ENCODE data around the gene CCBE1.

CCBE1 gene

DNA sequence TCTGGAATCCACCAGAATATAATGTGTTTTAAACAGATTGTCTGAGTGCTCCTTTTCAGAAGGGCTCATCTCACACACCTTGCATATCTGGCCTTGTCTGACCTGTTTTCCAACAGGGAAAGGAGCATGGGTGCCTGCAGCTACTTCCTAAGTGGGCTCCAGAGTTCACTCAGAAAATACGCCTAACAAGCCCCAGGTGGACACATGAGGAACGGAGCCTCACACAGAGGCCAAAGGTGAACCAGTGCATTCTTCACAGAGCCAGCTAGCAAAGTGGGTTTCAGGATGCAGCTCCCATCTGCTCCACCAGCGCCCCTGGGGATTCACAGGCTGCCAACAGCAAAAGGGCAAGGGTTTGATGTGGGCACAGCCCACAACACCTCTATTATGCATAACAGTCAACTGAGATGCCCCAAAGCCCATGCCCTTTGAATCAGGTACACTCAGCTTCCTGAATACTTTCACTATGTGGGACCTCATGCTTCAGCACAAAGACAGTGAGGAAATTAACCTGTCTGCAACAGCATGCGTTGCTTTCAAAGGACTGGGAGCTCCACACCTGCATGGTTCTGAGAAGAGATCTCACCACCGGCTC lies 86.6 kb downstream of the CCBE1 start:
- DNase-seq = no peak

DNA sequence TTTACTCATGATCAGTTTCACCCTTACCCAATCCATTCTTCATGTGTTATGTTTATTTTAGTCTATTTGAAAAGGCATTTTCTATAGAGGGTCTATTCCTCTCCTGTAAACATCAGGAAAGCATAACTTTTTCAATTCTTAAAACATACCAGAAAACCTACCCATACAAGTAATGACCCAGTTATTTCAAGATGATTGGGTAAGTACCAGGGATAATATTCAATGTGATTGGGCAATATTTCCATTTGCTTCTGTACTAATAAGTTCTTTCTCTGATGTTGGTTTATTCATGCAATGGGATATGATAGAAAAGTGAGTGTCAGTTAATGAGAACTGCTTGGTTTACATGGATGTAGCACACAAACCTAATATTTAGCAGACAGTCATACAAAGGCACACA lies 87.6 kb downstream of the CCBE1 start:
- DNase-seq = no peak

DNA sequence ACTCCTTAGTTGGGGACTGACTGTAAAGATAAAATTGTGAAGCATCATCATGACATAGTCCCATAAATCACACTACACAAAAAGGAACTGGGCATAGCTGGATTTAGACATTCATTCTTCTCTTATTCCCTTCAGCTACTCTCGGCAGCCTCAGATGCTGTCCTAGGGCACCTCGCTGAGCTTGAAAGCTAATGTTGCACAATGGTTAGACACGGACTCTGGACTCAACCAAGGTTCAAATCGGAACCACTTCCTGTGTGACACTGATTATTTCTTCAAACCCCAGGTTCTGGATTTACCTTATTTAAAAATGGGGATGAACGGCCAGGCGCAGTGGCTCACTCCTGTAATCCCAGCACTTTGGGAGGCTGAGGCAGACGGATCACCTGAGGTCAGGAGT lies 89.8 kb downstream of the CCBE1 start:
- DNase-seq = no peak

DNA sequence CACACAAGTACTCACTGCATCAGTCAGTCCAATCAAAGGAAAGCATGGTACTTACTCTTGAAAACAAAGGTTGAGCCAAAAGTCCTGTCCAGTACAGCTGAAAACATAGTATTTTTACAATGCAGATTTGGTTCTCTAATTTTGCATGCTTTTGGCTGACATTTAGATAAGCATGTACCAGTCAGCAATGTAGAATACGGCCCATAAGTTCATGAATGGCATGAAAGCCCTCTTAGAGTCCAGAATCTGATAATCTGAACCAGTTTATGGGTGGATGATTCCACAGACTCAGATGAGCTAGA lies 90.2 kb downstream of the CCBE1 start:
- no peak for DNase-seq

DNA sequence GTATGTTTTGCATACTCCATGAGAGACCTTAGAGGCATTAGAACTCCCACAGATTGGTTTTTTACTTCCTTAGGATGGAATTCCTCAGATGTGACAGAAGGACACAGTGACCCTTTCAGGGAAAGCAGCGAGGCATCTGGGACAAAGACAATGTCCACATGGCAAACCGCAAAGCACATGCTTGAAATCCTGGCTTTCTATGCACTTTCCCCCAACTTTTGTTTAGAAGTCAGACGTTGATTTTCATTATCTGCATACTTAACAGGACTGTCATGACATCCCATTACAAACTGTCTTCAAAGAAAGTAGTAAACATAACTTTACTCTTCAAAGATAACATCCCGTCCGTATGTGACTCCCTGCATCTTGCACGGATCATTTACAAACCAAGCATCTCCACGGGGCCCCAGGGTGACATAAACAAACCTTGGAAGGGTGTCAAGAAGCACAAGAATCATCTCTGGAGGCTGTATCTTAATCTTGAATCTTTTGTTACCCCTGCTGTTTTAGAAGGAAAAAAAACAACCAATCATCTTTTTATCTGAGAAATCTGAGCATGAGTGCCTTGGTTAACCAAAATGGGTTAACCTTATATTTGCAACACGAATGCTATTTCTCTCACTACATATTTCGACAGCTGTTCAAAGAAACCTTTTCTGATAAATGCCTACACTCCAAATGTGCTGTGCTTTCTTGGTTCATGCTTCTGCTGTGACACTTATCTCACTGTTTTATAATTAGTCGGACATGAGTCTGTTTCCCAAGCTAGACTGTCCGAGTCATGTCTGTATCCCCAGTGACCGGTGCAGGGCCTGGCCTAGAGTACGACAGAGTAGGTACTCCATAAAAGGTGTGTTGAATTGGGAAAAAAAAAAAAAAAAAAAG lies 90.8 kb downstream of the CCBE1 start:
- no peak for DNase-seq

DNA sequence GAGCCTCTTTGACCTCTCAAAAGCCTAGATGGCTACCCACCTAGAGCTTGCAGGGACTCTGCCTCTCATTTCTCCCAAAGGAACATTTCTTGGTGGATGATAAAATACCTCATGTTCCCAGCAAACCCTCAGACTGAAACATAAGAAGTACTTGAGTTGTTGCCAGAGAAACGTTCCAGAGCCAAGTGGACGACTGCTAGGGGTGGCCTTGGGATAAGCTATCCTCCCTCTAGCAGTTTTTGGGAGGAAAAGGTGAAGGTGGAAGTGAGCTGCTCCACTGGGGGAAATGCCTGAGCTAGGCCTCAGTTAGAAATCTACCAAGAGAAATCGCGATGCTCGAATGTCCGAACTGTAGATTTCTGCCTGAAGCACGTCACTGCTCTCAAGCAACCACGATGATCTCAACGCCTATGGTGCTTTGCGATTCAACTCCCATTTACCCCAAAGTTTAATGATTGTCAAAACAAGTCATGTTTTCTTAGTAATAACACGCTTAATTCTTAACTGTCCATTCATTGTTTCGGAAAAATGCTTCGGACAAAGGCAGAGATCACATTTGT lies 91.5 kb downstream of the CCBE1 start:
- DNase-seq = no peak

DNA sequence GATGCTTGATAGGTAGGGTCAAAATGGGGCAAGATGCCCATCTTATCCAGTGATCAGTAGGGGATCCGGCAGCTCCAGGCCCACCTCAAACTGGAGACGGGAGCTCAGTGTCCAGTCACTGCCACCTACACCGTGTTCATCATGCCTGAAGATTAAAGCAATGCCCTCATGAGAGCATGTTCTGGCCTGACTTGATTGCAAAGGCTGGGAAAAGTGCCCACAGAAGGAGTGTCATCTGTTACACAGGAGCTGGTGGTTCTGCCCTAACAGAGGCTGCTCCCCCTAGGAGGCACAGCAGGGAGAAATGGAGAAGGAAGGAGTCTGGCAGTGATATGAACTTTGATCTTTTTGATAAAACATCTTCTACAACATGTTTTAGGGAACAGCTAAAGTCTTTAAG lies 92.3 kb downstream of the CCBE1 start:
- DNase-seq = no peak

DNA sequence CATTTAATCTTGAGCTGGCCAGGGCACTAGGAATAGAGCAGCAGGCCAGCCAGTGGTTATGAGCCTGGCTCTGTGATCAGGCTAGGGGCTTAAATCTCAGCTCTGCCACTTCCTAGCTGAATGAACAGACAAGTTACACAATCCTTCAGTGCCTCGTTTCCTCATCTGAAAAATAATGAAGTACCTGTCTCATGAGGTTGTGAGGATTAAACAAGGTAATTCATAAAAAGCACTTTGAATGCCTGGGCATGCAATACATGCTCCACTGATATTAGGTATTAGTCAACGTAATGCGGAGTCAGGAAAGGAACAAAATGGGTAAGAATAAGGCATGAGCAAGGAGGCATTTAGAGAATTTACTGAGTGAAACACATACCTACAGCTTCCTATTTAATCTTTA lies 100.2 kb downstream of the CCBE1 start:
- no peak for DNase-seq

DNA sequence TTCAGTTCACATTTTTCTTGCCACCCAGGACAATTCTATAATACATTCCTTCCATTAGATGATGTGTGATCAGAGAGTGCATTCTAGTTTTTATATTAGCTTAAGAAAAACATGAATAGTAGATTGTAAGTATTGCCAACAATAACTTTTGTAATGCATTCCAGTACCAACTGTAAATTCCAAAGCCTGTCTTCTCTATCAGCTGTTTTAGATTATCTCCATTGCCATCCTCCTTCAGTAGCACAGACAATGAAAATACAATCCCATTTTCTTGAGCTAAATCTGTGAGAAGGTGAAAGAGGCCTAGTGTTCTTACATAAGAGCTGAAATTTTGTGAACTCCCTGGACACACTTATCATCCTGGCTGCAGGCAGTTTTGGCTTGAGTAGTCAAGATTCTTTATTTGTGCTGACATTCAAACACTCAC lies 103.9 kb downstream of the CCBE1 start:
- DNase-seq = no peak

DNA sequence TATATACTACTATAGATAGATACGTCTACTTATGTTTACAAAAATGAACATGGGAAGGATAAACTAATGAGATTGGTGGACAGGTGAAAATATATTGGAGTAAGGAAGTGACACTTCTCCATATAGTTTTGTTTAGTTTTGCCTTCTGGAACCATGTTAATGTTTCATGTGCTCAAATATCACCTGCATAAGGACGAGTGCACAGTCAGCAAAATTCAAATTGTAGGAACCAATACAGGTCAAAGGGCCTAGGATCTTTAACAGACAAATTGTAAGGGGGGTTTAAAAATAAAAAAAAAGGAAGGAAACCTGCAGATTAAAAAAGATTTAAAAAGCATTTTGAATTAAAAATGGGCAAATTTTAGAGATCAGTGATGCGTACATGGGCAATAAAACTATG lies 104.6 kb downstream of the CCBE1 start:
- no peak for DNase-seq

DNA sequence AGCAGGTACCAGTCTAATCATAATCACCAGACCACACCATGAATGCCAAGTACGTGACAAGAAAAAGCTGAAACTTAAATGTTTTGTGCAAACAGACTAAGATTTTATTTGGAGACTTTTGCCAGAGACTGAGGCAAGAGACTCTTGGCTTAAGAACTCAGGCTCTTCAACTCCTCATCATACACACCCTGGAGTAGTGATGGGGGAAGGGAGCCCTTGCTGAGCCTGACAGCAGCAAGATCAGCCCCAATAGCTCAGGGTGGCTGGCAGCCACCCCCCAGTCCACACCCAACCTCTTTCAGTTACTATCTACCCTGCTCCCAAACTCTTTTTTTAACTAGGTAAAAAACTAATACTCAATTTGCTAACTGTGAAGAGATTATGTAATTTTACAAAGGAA lies 114.8 kb downstream of the CCBE1 start:
- no peak for DNase-seq

DNA sequence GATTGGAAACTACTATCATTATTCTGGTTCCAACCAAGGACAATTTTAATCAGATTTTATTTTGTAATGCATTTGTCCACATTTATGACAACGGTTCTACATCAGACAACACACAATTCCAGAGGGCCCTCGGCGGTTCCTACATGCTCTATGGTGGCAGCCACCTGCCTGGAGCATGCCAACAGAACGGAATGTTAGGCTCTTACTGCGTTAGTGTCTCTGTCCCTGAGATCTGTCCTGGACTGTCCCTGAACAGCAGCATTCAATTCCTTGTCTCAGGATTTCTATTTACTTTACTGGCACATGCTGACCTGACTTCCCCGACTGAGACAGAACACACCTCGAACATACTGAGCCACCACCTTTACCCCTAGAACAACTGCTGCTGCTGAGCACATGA lies 117.7 kb downstream of the CCBE1 start:
- no peak for DNase-seq

DNA sequence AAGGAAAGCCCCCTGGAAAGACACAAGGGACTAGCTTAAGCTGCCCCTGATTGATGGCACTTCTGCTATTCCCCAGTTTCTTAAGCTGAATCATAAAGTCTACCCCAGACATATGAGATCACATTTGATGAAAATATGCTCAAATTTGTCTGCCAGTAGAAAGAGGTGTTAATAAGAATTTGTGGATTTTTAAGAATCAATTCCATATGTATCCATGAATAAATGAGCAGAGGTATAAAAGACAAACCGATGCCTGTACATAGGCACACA lies 119.9 kb downstream of the CCBE1 start:
- no peak for DNase-seq

DNA sequence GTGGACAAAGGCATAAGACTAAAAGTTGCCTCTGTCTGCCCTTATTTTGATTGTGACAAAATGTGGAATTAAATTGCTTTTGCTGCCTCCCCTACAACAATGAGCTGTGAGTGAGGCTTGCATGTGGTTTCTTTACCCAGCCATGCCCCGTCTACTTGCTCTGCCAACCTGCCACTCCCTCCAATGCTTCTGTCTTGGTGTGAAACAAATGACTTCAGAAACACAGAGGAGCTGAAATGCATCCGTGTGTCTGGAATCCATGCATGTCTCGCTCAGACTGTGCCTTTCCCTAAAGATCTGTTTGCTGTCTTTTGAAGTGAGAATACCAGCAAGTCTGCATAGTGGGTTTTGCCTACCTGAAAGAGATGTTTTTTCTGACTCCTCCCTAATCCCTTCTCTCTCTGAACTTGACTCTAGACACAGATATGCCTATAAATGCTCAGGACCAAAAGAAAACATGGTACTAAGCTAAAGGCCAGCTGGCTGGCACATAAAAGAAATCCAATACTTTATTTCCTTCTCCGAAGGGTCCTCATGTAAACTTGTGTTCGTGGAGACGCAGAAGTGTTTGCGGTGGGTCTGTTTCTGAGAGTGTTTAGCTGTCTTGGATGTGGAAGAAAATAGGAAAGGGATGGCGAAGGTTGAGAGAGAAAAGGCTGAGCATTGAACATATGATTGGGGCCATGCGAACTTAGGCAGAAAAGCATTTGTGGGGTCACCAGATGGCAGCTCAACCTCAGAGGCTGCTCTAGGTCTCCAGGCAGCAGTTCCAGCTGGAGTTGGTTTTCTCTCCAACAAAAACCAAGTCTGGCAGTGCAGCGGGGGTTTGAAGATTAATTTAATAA lies 120.5 kb downstream of the CCBE1 start:
- no peak for DNase-seq

DNA sequence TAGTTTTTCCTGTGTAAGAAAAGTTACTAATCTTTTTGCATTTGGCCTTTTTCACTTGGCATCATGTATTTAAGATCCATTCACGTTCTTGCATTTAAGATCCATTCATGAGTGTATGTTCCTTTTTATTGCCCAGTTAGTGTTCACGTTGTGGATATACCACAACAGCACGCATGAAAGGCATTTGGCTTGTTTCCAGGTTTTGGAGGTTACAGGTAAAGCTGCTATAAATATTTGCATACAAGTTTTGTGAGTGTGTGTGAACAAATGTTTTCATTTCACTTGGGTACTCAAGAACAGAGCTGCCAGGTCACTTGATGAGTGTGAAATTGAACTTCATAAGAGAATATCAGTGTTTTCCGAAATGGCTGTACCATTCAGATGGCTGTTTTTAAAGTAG lies 121.2 kb downstream of the CCBE1 start:
- no peak for DNase-seq

DNA sequence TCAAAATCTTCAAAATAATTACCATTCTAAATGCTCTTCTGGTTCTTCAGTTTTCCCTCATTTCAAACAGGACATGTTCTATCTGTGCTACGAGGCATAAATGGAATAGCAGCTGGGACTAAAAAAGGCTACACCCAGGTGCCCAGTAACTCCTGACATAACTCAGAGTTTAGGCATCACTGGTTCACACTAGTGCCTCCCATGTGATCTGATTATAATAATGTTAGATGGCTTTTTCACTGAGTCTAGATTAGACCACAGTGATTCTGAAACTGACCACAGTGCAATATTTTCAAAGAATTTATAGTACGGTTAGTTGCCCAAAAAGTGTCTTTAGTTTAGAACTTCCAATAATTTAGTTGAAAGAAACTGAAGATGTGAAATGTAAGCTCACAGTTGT lies 123.3 kb downstream of the CCBE1 start:
- DNase-seq = no peak

DNA sequence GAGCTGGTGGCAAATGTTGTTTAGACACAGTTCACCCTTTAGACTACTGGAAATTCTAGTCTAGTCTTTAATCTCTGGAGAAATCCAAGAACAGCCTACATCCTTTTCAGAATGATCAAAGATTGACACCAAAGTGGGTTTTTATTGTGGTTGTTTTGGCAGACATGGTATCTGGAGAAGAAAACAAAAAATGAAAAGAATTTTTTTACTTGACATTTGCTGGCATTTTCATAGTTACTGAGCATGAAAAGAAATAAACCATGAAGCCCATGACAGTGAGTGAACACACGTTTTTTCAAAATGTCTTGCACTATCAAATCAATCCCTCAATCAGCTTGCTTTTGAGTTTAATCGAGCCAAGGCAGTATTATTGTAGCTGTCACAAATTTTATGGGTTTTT lies 125.3 kb downstream of the CCBE1 start:
- no peak for DNase-seq

DNA sequence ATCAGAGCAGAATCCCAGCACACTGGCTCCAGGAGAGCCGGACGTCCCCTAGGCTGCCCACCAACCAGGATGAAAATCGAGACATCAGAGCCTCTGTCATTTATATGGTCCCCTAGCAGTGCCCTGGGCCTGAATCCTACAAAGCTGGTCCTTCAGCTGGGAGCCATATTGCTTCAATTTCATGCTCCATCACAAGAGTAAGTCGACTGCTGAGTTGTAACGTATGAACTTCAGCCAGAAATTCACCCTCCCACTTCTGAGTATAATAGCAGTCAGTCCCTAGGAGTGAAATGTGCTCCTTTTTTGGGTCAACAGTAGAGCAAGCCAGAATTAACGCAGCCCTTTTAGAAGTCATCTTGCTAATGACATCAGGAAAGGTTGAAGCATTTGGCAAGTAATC lies 126.4 kb downstream of the CCBE1 start:
- no peak for DNase-seq

DNA sequence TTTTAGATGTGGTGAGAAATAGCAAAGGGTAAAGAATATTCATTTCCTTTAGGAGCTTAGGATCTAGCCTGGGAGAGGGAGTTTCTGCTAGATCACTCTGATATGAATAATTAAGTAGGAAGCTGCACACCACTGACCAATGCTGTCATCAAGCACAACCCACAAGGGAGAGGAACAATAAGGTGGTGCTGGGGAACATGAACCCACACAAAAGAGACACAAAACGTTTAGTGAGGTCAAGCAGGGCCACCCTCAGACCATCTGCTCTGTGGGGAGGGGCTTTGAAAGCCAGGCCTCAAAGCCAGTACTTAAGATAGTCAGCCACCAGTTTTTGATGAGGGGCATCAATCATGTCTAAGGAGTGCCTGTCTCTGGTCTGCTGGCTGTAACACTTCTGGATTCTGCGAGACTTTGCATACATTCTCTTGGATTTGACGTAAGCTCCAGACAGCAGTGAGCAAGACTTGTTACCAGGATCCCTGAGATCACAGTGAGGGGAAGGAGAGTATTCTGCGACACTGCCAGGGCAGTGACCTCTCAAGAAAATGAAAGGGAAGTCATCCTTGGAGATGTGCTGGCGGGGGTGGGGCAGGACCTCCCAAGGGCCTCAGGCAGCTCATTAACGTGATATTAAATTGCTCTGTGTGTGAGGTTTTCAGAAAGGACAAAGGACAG lies 127.0 kb downstream of the CCBE1 start:
- no peak for DNase-seq

DNA sequence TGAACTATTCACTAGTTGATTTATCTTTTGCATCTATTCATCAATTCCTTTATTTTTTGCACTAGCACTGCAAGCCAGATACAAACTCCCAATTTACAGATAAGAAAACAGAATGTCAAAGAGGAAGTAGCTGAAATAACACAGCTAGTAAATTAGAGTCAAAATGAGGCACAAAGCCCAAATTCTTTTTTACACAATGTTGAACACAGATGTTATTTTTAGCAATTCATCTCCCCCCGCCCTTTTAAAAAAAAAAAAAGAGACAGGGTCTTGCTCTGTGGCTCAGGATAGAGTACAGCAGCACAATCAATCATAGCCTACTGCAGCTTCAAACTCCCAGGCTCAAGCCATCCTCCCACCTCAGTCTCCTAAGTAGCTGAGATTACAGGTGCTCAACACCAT lies 127.8 kb downstream of the CCBE1 start:
- no peak for DNase-seq

DNA sequence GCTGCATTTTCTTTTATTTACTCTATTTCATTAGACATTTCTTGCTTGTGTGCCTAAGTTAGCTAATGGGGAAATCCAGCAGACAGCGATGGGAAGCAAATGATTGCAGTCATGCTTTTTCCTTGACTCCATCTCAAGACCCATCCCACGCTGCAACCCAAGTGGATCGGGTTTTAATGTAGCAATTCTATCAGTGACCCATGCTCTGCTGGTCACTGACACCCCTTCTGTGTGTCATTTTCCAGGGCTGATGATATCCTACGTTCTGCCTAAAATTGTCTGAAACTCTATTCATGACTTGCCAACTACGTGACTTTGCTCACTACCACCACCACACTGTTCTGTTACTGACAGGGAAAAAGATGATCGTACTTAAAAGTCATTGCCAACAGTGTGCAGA lies 129.8 kb downstream of the CCBE1 start:
- DNase-seq = no peak

DNA sequence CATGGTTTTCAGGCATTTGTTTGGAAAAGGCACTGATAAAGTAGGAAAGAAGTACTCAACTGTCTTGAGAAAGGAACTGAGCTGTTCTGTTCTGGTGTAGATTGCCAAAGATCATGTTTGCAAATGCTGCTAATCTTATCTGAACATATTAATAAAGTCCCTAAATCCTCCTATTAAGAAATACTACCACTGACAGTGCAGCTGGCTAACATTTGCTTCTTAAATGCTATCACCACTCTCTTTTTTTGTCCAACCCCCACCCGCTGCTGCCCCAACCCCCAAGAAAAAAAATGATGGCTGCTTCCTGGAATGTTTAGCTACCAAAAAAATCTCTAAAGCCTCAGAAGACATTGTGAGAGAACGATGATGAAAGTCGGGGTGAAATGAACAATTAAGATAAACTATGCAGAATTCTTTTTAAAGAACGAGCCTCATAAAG lies 130.7 kb downstream of the CCBE1 start:
- no peak for DNase-seq

DNA sequence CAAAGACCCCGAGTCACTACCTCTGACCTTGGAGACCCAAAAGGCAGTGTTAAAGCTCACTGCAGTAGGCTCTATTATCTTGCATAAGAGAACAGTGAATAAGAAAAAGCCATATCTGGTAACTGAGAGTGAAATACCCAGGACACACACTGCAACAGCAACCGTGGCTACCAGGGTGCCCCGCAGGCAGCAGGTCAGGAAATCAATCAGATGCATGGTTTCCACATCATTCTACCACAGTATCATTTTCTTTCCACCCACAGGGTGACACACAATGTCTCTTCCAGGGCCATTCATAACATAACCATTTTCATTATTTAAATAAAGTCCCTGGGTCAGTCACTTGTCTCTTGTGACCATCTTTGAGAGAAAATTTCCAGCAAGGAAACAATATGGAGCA lies 131.3 kb downstream of the CCBE1 start:
- DNase-seq = no peak
